NOMO-1 (cell line): ENCODE results near the gene ZNF821.
"Not testable (repeated sequence)": the region's sequence is repeated elsewhere in the genome, so short reads cannot be mapped to it uniquely, and the experiment has no call there.

Source experiments
- DNase-seq, 2 experiments: peaks; one replicate each; lab custom pipeline; 2025; ENCODE audit not compliant: unreplicated experiment in 2 of 2; lab: John Stamatoyannopoulos, UW

ZNF821 gene

GRCh38 chr16:71826533-71827017, 57.4 kb downstream of the ZNF821 start:
- DNase-seq, result no peak

GRCh38 chr16:71817155-71817500, 66.9 kb downstream of the ZNF821 start:
- not testable (repeated sequence) for DNase-seq

GRCh38 chr16:71811261-71811803, 72.7 kb downstream of the ZNF821 start:
- no peak for DNase-seq

- DNase-seq, result not testable (repeated sequence)
These were observed 73.8 kb downstream of the ZNF821 start for GRCh38 chr16:71810155-71810530.
